GM21529 (cell line): Measurements from ENCODE around the gene ZCCHC12.

ENCODE experiments used
- ATAC-seq: cut with Tn5 transposase; IDR thresholded peaks from one replicate; pipeline ENCODE4 v1.9.1; 2021; ENCODE audit not compliant: unreplicated experiment

The ZCCHC12 gene

DNA sequence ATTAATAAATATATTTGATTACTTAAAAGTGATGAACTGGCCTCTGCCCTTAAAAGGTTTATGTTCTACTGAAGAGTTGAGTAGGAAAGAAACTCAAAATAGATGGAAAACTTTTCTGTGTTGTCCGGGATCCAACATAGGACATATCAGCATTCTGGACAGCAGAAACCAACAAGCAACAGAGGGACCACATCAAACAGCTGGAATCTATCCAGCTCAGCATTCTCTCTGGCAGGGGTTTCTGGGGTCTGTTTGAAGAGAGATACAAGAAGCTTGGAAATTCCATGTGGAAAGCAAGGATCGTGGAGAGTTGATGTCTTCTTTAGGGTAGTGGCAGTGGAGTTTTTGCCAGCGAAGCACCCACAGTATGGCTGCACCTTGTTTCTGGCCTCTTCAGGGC lies 43.6 kb downstream of the ZCCHC12 start:
- ATAC-seq, result no peak

- ATAC-seq, result no peak
Measured at GRCh38 chrX:118872102-118872566, 48.5 kb downstream of the ZCCHC12 start.
